NCI-H1092 treated with DMSO at 0.1 percent for 48 hours (cell line): ENCODE data around the gene PIH1D1.
"Not testable (repeated sequence)": the region's sequence is repeated elsewhere in the genome, so short reads cannot be mapped to it uniquely, and the experiment has no call there.

Experiments
- DNase-seq: peaks from one replicate; lab custom pipeline; 2025; lab: John Stamatoyannopoulos, UW

PIH1D1 gene

GRCh38 chr19:49455773-49456172 is 4.2 kb upstream of the PIH1D1 start:
- no peak for DNase-seq

- DNase-seq, result no peak
Observed at GRCh38 chr19:49453757-49454240, 2.2 kb upstream of the PIH1D1 start.

- peak; percentile 96 for DNase-seq
Observed at GRCh38 chr19:49453013-49453756, 1.6 kb upstream of the PIH1D1 start, which contains the start of gene ALDH16A1. ALDH16A1 (plus strand) TSS chr19:49453225; CDS start chr19:49453332, 107 bp downstream.

GRCh38 chr19:49450405-49450804 is 1.2 kb downstream of the PIH1D1 start:
- DNase-seq, result no peak

- no peak for DNase-seq
Observed at GRCh38 chr19:49448432-49448786, 3.2 kb downstream of the PIH1D1 start.

GRCh38 chr19:49447485-49448431 is 3.9 kb downstream of the PIH1D1 start:
- DNase-seq, result no peak

- DNase-seq, result no peak
Observed at GRCh38 chr19:49445997-49446396, 5.6 kb downstream of the PIH1D1 start.

GRCh38 chr19:49444100-49444700 is 7.4 kb downstream of the PIH1D1 start:
- DNase-seq, result not testable (repeated sequence)

- DNase-seq, result peak; percentile 92
Observed at GRCh38 chr19:49443366-49444099, 8.1 kb downstream of the PIH1D1 start.

GRCh38 chr19:49442771-49443365 is 8.7 kb downstream of the PIH1D1 start:
- DNase-seq, result no peak

- DNase-seq, result no peak
Observed at GRCh38 chr19:49442354-49442753, 9.3 kb downstream of the PIH1D1 start.

- DNase-seq, result no peak
Observed at GRCh38 chr19:49441960-49442350, 9.7 kb downstream of the PIH1D1 start.

GRCh38 chr19:49441210-49441959 is 10.2 kb downstream of the PIH1D1 start, which contains the start of gene SLC17A7:
SLC17A7 (minus strand) TSS chr19:49441527; CDS start chr19:49441379, 148 bp downstream.
- DNase-seq, result no peak

GRCh38 chr19:49440439-49441209 is 11.0 kb downstream of the PIH1D1 start:
- DNase-seq, result no peak

GRCh38 chr19:49439836-49440235 is 11.8 kb downstream of the PIH1D1 start:
- DNase-seq, result no peak

GRCh38 chr19:49438261-49438660 is 13.4 kb downstream of the PIH1D1 start:
- no peak for DNase-seq

GRCh38 chr19:49437231-49437630 is 14.4 kb downstream of the PIH1D1 start:
- no peak for DNase-seq

- DNase-seq, result no peak
Observed at GRCh38 chr19:49436381-49437017, 15.1 kb downstream of the PIH1D1 start.

GRCh38 chr19:49435670-49436069 is 15.9 kb downstream of the PIH1D1 start:
- no peak for DNase-seq
